Naive thymus-derived CD8-positive, alpha-beta T cell (primary cell): ENCODE measurements around the gene CERS1. TPM values are rescaled to one million over a fixed set of nuclear protein-coding genes. Genes with fewer than 3 reads are reported as not detected.
A peak's percentile ranks its signal among the peaks of the same experiment; 100 is the strongest.
"Not testable (repeated sequence)": the region's sequence is repeated elsewhere in the genome, so short reads cannot be mapped to it uniquely, and the experiment has no call there.

Experiments
- ATAC-seq, 2 donors: fragments of 150-1000 bp; cut with Tn5 transposase in 1 of 2; sonication (Bioruptor Pico), chemical (Tn5 transposase) in 1 of 2; 1 replicate in 1 of 2; 2 replicates in 1 of 2; pipeline ENCODE4 v1.10.0; 2021; ENCODE audit warnings: mild to moderate bottlenecking in 2 of 2, moderate library complexity in 2 of 2
- POLR2A ChIA-PET: fragments of 350-600 bp; sonication (Branson Sonifier 250); formaldehyde crosslinking; loops from one replicate; lab custom pipeline; 2021; ENCODE audit warnings: antibody characterized with exemption; lab: Charles Lee
- DNase-seq, 10 donors: peaks; one replicate each; pipeline versions ENCODE4 v3.0.0 to v3.0.0-alpha.2; 2020 to 2022
- H3K27ac Mint-ChIP-seq, 10 donors: one replicate each; pipeline ENCODE4 v1.8.0; 2020 to 2022; ENCODE audit warnings: mild to moderate bottlenecking in 10 of 10, mixed read lengths in 10 of 10, moderate library complexity in 4 of 10, inconsistent platforms in 1 of 10
- H3K27me3 Mint-ChIP-seq, 5 donors: one replicate each; pipeline ENCODE4 v1.8.0; 2021 to 2022; ENCODE audit warnings: mixed read lengths in 5 of 5
- H3K36me3 Mint-ChIP-seq, 3 donors: one replicate each; pipeline ENCODE4 v1.8.0; 2020 to 2022; ENCODE audit warnings: mixed read lengths in 3 of 3, mild to moderate bottlenecking in 2 of 3, inconsistent platforms in 1 of 3
- H3K4me1 Mint-ChIP-seq, 4 donors: one replicate each; pipeline ENCODE4 v1.8.0; 2021 to 2022; ENCODE audit warnings: mixed read lengths in 4 of 4
- H3K4me3 Mint-ChIP-seq, 10 donors: one replicate each; pipeline ENCODE4 v1.8.0; 2020 to 2022; ENCODE audit warnings: mild to moderate bottlenecking in 10 of 10, mixed read lengths in 10 of 10, moderate library complexity in 6 of 10, inconsistent platforms in 1 of 10
- H3K9me3 Mint-ChIP-seq, 9 donors: one replicate each; pipeline ENCODE4 v1.8.0; 2020 to 2022; ENCODE audit warnings: mixed read lengths in 9 of 9, mild to moderate bottlenecking in 3 of 9, inconsistent platforms in 1 of 9, moderate library complexity in 1 of 9
- polyA plus RNA-seq, 3 donors: library from polyadenylated mRNA; unstranded; fragments of 300-500 nt; fragmentation: Illumina TruSeq; gene quantifications; one replicate each; pipeline ENCODE4 v1.2.3, GENCODE V29; 2021
- total RNA-seq, 8 experiments: library from RNA in 2 of 8; stranded (reverse) in 2 of 8; gene quantifications; one replicate each; pipeline ENCODE4 v1.2.3 and lab custom pipeline; 2021 to 2026

Gene CERS1
- total and polyA plus RNA-seq, 5 experiments from 2014 or later, result not detected

DNA sequence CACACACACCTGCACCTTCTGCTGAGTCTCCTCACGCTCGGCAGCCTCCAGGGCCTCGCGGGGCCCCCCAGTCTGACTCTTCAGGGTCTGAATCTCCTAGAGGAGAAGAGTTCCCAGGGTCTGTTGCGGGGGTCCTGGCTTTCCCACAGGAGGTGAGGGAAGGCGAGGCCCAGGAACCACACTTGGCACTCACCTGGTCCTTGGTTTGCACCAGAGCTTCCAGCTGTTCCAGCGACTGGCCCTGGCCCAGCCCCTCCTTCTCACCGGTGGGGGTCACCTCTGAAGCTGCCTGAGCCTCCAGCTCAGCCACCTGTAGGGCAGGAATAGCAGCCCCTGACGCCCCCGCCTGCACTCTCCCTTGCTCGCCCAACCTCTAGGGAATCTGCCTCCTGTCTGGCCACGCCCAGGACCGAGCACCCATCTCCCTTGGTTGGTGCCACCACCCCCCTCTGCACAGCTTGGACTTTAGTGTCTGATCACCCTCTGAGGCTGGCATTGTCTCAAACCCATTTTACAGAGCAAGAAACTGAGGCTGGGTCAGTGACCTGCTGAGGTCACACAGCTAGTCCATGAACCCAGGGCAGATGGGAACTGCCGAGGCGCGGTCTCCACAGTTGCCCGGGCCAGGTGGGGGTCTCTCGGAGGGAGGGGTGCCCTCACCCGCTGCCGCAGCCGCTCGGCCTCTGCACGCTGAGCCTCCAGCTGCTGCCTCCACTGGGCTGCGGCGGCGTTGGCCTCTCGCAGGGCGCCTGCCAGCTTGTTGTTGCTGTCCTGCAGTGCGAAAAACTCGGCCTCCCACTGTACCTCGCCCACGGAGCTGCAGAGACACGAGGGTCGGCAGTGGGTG, 35.6 kb upstream of the CERS1 start:
- Mint-ChIP-seq H3K4me1 (peaks cover 3 to 17% (median 8%) of the 10 kb centered on the region in 4 donors), H3K9me3 (no peaks in the 10 kb centered on the region), H3K4me3 (peak overlapping the region in 3 of 10 donors; percentile 6 to 83 (median 15)), H3K27ac (no peak overlapping the region), H3K27me3 (peaks cover 0 to 23% (median 6%) of the 10 kb centered on the region in 5 donors), H3K36me3 (peaks cover 0 to 12% (median 0%) of the 10 kb centered on the region in 3 donors)
- ATAC-seq (no peak), DNase-seq (no peak)
- POLR2A ChIA-PET, result no interaction called here

DNA sequence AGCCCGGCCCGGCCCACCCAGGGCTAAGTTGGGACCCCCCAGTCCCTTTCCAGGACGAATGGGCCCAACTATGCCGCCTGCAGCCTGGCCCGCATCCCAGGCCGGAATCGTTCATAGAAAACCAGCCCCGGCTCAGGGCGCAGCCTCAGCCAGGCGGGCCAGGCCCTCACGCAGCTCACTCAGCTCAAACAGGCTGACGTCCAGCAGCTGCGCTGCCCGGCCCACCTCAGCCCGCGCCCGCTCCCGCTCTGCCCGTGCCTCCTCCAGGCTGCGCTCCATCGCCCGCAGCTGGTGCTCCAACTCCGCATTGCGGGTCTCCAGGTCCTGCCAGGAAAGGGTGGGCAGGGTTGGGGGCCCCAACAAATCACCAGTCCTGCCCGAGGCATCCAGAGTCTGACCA, 33.4 kb upstream of the CERS1 start:
- DNase-seq (no peak), ATAC-seq (no peak)
- Mint-ChIP-seq H3K27ac (no peak overlapping the region), H3K9me3 (no peaks in the 10 kb centered on the region), H3K4me3 (no peak overlapping the region), H3K4me1 (peaks cover 5 to 17% (median 8%) of the 10 kb centered on the region in 4 donors), H3K36me3 (peaks cover 0 to 28% (median 2%) of the 10 kb centered on the region in 3 donors), H3K27me3 (peaks cover 0 to 15% (median 5%) of the 10 kb centered on the region in 5 donors)
- POLR2A ChIA-PET, result interaction anchor here (0.6 to 1.4 kb wide), 2 partner anchors 10 to 247 kb away, joined by 3 to 5 read pairs; partner anchors contain the start of genes COPE and DDX49

DNA sequence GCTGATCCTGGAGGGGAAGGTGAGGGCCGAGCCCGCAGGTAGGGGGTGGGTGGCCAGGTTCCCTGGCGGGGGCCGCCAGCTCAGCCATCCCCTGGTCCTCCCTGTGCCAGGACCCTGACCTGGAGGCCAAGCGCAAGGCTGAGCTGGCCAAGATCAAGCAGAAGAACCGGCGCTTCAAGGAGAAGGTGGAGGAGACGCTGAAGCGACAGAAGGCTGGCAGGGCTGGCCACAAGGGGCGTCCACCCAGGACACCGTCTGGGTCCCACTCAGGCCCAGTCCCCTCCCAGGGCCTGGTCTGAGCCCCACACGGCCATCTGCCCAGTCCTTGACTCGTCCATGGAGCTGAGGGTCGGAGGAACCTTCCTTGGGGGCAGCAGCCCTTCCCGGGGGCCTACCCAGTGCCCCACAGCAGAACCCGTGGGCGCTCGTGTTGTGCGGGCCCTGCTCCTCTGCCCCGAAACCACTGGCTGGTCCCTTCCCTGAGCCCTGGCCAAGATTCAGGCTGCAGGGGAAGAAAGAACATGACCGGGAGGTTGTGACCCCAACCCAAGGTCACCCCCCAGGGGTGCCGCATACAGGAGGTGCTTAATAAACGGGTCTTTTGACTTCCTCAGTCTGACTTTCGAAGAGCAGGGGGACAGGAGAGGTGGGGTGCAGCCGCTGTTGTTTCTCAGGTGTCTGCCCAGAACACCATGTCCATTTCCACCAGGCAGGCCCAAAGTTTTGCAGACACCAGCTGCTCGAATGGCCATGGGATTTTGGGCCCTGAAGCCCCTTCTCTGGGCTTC, 32.3 kb upstream of the CERS1 start:
- ATAC-seq, result no peak
- H3K27me3 Mint-ChIP-seq, result peaks cover 0 to 4% (median 0%) of the 10 kb centered on the region in 5 donors
- POLR2A ChIA-PET, result interaction anchor here (0.6 to 1.4 kb wide), 2 partner anchors 9 to 394 kb away, joined by 3 to 5 read pairs; partner anchors contain the start of genes COPE and DDX49
- no peak for DNase-seq
- no peak overlapping the region for H3K27ac Mint-ChIP-seq
- H3K4me3 Mint-ChIP-seq, result no peak overlapping the region
- H3K4me1 Mint-ChIP-seq, result peaks cover 5 to 11% (median 7%) of the 10 kb centered on the region in 4 donors
- H3K9me3 Mint-ChIP-seq, result no peaks in the 10 kb centered on the region
- peaks cover 0 to 38% (median 2%) of the 10 kb centered on the region in 3 donors for H3K36me3 Mint-ChIP-seq

- no peaks in the 10 kb centered on the region for H3K9me3 Mint-ChIP-seq
- H3K27me3 Mint-ChIP-seq, result no peaks in the 10 kb centered on the region
Observed at GRCh38 chr19:18924684-18925213, 28.8 kb upstream of the CERS1 start.

GRCh38 chr19:18922228-18922985, 26.4 kb upstream of the CERS1 start:
- H3K27ac Mint-ChIP-seq, result peak overlapping the region in 2 of 10 donors; percentile 5 to 39
- DNase-seq (no peak), ATAC-seq (no peak)
- H3K9me3 Mint-ChIP-seq, result no peaks in the 10 kb centered on the region
- peak overlapping the region in 1 of 10 donors; percentile 25 for H3K4me3 Mint-ChIP-seq
- peaks cover 10 to 35% (median 25%) of the 10 kb centered on the region in 4 donors for H3K4me1 Mint-ChIP-seq
- no peaks in the 10 kb centered on the region for H3K27me3 Mint-ChIP-seq
- H3K36me3 Mint-ChIP-seq, result peaks cover 0 to 48% (median 2%) of the 10 kb centered on the region in 3 donors
- POLR2A ChIA-PET, result no interaction called here

More at GRCh38 chr19:18924684-18925213, 28.8 kb upstream of the CERS1 start:
- H3K27ac Mint-ChIP-seq, result peak overlapping the region in 1 of 10 donors; percentile 11
- ATAC-seq (no peak), DNase-seq (no peak)
- POLR2A ChIA-PET, result no interaction called here
- peak overlapping the region in 2 of 10 donors; percentile 50 to 57 for H3K4me3 Mint-ChIP-seq
- H3K36me3 Mint-ChIP-seq, result peaks cover 0 to 54% (median 2%) of the 10 kb centered on the region in 3 donors
- H3K4me1 Mint-ChIP-seq, result peaks cover 6 to 17% (median 10%) of the 10 kb centered on the region in 4 donors

GRCh38 chr19:18921593-18921992, 25.6 kb upstream of the CERS1 start:
- no peak for ATAC-seq
- DNase-seq, result no peak
- Mint-ChIP-seq H3K36me3 (peaks cover 0 to 47% (median 2%) of the 10 kb centered on the region in 3 donors), H3K9me3 (no peaks in the 10 kb centered on the region), H3K4me3 (peak overlapping the region in 4 of 10 donors; percentile 9 to 82 (median 78)), H3K4me1 (peaks cover 13 to 41% (median 32%) of the 10 kb centered on the region in 4 donors), H3K27me3 (no peaks in the 10 kb centered on the region), H3K27ac (peak overlapping the region in 3 of 10 donors; percentile 49 to 73 (median 63))
- POLR2A ChIA-PET, result interaction anchor here (0.6 to 1.4 kb wide), 3 partner anchors 16 to 407 kb away, joined by 3 to 6 read pairs (median 4); no protein-coding TSS in a partner anchor

GRCh38 chr19:18920400-18920799, 24.4 kb upstream of the CERS1 start:
- Mint-ChIP-seq H3K27me3 (no peaks in the 10 kb centered on the region), H3K4me3 (peak overlapping the region; percentile 80 to 97 (median 92)), H3K9me3 (no peaks in the 10 kb centered on the region), H3K36me3 (peaks cover 0 to 48% (median 0%) of the 10 kb centered on the region in 3 donors), H3K27ac (peak overlapping the region in 6 of 10 donors; percentile 72 to 98 (median 96)), H3K4me1 (peaks cover 13 to 51% (median 37%) of the 10 kb centered on the region in 4 donors)
- POLR2A ChIA-PET, result interaction anchor here (0.5 to 2.4 kb wide), 7 partner anchors 10 to 363 kb away, joined by 3 to 19 read pairs (median 5); partner anchors contain the start of genes KXD1 and REX1BD
- no peak for DNase-seq
- no peak for ATAC-seq

DNA sequence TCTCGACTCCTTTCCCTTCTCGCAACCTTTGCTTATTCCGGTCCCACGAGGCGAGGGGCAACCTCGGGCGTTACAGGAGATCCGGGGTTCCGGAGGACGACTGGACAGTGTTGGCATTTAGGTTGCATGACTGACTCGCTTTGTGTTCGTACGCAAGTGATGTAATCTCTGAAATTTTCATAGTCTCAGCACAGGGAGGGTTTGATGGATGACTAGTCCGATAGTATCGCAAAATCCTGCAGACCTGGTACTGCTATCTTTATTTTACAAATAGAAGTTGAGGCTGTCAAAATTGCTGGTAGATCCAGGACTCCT, 23.9 kb upstream of the CERS1 start:
- Mint-ChIP-seq H3K36me3 (peaks cover 0 to 48% (median 3%) of the 10 kb centered on the region in 3 donors), H3K9me3 (no peaks in the 10 kb centered on the region), H3K4me1 (peaks cover 15 to 56% (median 42%) of the 10 kb centered on the region in 4 donors), H3K27me3 (no peaks in the 10 kb centered on the region), H3K27ac (peak overlapping the region; percentile 72 to 98 (median 96)), H3K4me3 (peak overlapping the region; percentile 80 to 97 (median 92))
- POLR2A ChIA-PET, result interaction anchor here (0.5 to 2.4 kb wide), 15 partner anchors 9 to 639 kb away, joined by 3 to 19 read pairs (median 4); partner anchors contain the start of genes CRTC1, JUND, KXD1 and REX1BD
- ATAC-seq (no peak), DNase-seq (no peak)

GRCh38 chr19:18919086-18919899, 23.3 kb upstream of the CERS1 start, which contains the start of the genes COPE and DDX49:
Gene COPE (minus strand): TSS chr19:18919387. CDS start chr19:18919348, 39 bp downstream.
Gene DDX49 (plus strand): TSS chr19:18919715. CDS start chr19:18919742, 27 bp downstream.
- peaks cover 14 to 58% (median 43%) of the 10 kb centered on the region in 4 donors for H3K4me1 Mint-ChIP-seq
- H3K27me3 Mint-ChIP-seq, result no peaks in the 10 kb centered on the region
- peak within 1 kb of the TSS; percentile 72 to 98 (median 96) for H3K27ac Mint-ChIP-seq
- ATAC-seq (peak; percentile 94 to 95), DNase-seq (peak; percentile 85 to 99 (median 98))
- no peaks in the 10 kb centered on the region for H3K9me3 Mint-ChIP-seq
- peaks cover 0 to 47% (median 3%) of the 10 kb centered on the region in 3 donors for H3K36me3 Mint-ChIP-seq
- H3K4me3 Mint-ChIP-seq, result peak within 1 kb of the TSS; percentile 80 to 97 (median 92)
- POLR2A ChIA-PET, result interaction anchor here (0.6 to 2.4 kb wide), 17 partner anchors 10 to 946 kb away, joined by 3 to 19 read pairs (median 4); partner anchors contain the start of genes CRTC1, JUND, KXD1 and REX1BD

DNA sequence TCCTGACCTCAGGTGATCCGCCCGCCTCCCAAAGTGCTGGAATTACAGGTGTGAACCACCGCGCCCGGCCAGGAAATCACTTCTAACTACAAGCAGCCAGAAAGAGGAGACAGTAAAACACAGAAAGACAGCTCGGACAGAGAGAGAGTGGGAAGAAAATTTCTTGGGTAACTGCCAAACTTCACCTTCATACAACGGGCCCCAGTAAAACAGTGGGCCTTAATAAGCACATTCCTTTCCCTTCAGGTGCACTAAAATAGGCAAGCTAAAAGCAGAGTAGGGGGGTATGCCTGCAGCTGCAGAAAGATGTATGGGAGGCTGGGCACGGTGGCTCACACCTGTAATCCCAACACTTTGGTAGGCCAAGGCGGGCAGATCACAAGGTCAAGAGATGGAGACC, 21.6 kb upstream of the CERS1 start:
- not testable (repeated sequence) for ATAC-seq, H3K27me3 Mint-ChIP-seq, DNase-seq, H3K9me3 Mint-ChIP-seq
- peaks cover 22 to 74% (median 52%) of the 10 kb centered on the region in 4 donors for H3K4me1 Mint-ChIP-seq
- POLR2A ChIA-PET, result interaction anchor here (0.7 kb wide), 1 partner anchor 20 kb away, joined by 6 read pairs; no protein-coding TSS in a partner anchor
- peaks cover 0 to 46% (median 3%) of the 10 kb centered on the region in 3 donors for H3K36me3 Mint-ChIP-seq
- peak overlapping the region in 6 of 10 donors; percentile 38 to 79 (median 60) for H3K27ac Mint-ChIP-seq
- peak overlapping the region; percentile 4 to 87 (median 71) for H3K4me3 Mint-ChIP-seq
